ENCODE data around the gene ZNF827. TPM values are rescaled to one million over a fixed set of nuclear protein-coding genes. Genes with fewer than 3 reads are reported as not detected.

Gene ZNF827
- polyA plus RNA-seq, 1 donor (not counting 4 experiments of a cell fraction or from before 2014, with no cell fraction given): 4.7 TPM

DNA sequence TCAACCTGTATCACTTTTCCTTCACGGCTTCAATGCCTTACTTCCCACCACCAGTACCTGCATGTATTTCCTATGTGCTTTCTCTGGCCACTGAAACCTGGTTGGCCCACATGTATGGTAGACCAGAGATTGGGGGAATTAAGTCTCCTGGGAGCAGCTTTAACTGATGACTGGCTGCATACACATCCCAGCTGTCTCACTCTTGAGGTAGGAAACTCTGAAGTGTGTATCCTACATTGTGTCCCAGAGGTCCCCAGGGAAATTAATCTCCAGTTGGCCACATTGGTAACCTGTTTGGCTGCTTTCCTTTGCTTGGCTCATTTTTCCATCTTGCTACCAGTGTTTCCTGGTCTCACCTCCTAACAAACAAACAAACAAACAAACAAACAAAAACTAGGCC lies 124.4 kb downstream of the ZNF827 start:
- dilution Hi-C loops (cut with MboI; ENCODE audit: extremely low pct_ligation_motif_present, low sequenced_read_pairs): no loop called here
- Histone ChIP-seq H4K20me1 (ENCODE audit: control insufficient read depth, extremely low read depth, insufficient read depth, low read length) (no peaks in the 10 kb centered on the region), H3K27me3 (ENCODE audit: control insufficient read depth, extremely low read depth, insufficient read depth, low read length) (no peaks in the 10 kb centered on the region), H3K9ac (ENCODE audit: control insufficient read depth, extremely low read depth, insufficient read depth, low read length) (no peak overlapping the region), H3K4me2 (ENCODE audit: control insufficient read depth, extremely low read depth, insufficient read depth, low read depth, low read length) (no peak overlapping the region), H2AFZ (ENCODE audit: control insufficient read depth, low read length) (no peak overlapping the region), H3K4me3 (ENCODE audit: control insufficient read depth in 2 of 3, extremely low read depth in 1 of 3, insufficient read depth in 2 of 3, low read depth in 1 of 3, low read length in 3 of 3) (no peak overlapping the region), H3K36me3 (ENCODE audit: control insufficient read depth in 2 of 2, extremely low read depth in 1 of 2, insufficient read depth in 2 of 2, low read length in 2 of 2) (peaks cover 0 to 6% of the 10 kb centered on the region in 2 experiments), H3K9me3 (ENCODE audit: control insufficient read depth, low read depth, low read length) (peaks cover 6% of the 10 kb centered on the region), H3K9me1 (ENCODE audit: control insufficient read depth, extremely low read depth, insufficient read depth, low read length) (no peaks in the 10 kb centered on the region), H3K79me2 (ENCODE audit: control insufficient read depth, insufficient read depth, low read length) (no peaks in the 10 kb centered on the region), H3K27ac (ENCODE audit: control insufficient read depth, insufficient read depth, low read length) (no peak overlapping the region), H3K4me1 (ENCODE audit: control insufficient read depth, extremely low read depth, insufficient read depth, low read length) (peaks cover 9% of the 10 kb centered on the region)
- TF ChIP-seq, protein P1, sequence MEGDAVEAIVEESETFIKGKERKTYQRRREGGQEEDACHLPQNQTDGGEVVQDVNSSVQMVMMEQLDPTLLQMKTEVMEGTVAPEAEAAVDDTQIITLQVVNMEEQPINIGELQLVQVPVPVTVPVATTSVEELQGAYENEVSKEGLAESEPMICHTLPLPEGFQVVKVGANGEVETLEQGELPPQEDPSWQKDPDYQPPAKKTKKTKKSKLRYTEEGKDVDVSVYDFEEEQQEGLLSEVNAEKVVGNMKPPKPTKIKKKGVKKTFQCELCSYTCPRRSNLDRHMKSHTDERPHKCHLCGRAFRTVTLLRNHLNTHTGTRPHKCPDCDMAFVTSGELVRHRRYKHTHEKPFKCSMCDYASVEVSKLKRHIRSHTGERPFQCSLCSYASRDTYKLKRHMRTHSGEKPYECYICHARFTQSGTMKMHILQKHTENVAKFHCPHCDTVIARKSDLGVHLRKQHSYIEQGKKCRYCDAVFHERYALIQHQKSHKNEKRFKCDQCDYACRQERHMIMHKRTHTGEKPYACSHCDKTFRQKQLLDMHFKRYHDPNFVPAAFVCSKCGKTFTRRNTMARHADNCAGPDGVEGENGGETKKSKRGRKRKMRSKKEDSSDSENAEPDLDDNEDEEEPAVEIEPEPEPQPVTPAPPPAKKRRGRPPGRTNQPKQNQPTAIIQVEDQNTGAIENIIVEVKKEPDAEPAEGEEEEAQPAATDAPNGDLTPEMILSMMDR (optimal IDR thresholded peaks at IDR 0.05 in 1 of 3, IDR thresholded peaks at IDR 0.05 in 1 of 3, conservative IDR thresholded peaks at IDR 0.05 in 1 of 3; ENCODE audit: extremely low read depth in 1 of 3, insufficient read depth in 2 of 3, low read length in 3 of 3): no peak
- no peak for TF ChIP-seq EZH2 (IDR thresholded peaks at IDR 0.05; ENCODE audit: low read length)
- no peak for FAIRE-seq
- DNase-seq (ENCODE audit: low read depth, low spot score): no peak

DNA sequence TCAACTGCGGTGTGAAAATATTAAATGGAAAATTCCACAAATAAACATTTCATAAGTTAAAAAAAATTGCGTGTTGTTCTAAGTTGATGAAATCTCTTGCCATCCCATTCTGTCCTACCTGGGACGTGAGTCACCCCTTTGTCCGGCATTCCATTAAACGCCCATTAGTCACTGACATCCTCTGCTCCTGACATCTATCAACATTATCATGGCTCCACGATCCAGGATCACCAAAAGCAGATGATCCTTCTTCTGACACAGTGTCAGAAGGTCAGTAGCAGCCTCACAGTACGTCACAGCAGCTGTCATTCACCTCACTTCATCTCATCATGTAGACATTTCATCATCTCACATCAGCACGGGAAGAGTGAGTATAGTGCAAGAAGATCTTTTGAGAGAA lies 125.7 kb downstream of the ZNF827 start:
- Histone ChIP-seq H3K36me3 (ENCODE audit: control insufficient read depth in 2 of 2, extremely low read depth in 1 of 2, insufficient read depth in 2 of 2, low read length in 2 of 2) (peaks cover 0 to 6% of the 10 kb centered on the region in 2 experiments), H3K9me3 (ENCODE audit: control insufficient read depth, low read depth, low read length) (peaks cover 6% of the 10 kb centered on the region), H2AFZ (ENCODE audit: control insufficient read depth, low read length) (no peak overlapping the region), H3K4me1 (ENCODE audit: control insufficient read depth, extremely low read depth, insufficient read depth, low read length) (peaks cover 15% of the 10 kb centered on the region), H3K79me2 (ENCODE audit: control insufficient read depth, insufficient read depth, low read length) (no peaks in the 10 kb centered on the region), H3K27me3 (ENCODE audit: control insufficient read depth, extremely low read depth, insufficient read depth, low read length) (no peaks in the 10 kb centered on the region), H3K27ac (ENCODE audit: control insufficient read depth, insufficient read depth, low read length) (peak overlapping the region; percentile 87), H4K20me1 (ENCODE audit: control insufficient read depth, extremely low read depth, insufficient read depth, low read length) (no peaks in the 10 kb centered on the region), H3K9me1 (ENCODE audit: control insufficient read depth, extremely low read depth, insufficient read depth, low read length) (no peaks in the 10 kb centered on the region), H3K4me2 (ENCODE audit: control insufficient read depth, extremely low read depth, insufficient read depth, low read depth, low read length) (peak overlapping the region; percentile 37), H3K4me3 (ENCODE audit: control insufficient read depth in 2 of 3, extremely low read depth in 1 of 3, insufficient read depth in 2 of 3, low read depth in 1 of 3, low read length in 3 of 3) (no peak overlapping the region), H3K9ac (ENCODE audit: control insufficient read depth, extremely low read depth, insufficient read depth, low read length) (peak overlapping the region; percentile 26)
- TF ChIP-seq, protein P1 (optimal IDR thresholded peaks at IDR 0.05 in 1 of 3, IDR thresholded peaks at IDR 0.05 in 1 of 3, conservative IDR thresholded peaks at IDR 0.05 in 1 of 3; ENCODE audit: extremely low read depth in 1 of 3, insufficient read depth in 2 of 3, low read length in 3 of 3): no peak
- TF ChIP-seq EZH2 (IDR thresholded peaks at IDR 0.05; ENCODE audit: low read length): no peak
- dilution Hi-C loops (cut with MboI; ENCODE audit: extremely low pct_ligation_motif_present, low sequenced_read_pairs): no loop called here
- FAIRE-seq (peak; percentile 84), DNase-seq (ENCODE audit: low read depth, low spot score) (peak; percentile 45)
